ENCODE measurements around the gene PHYKPL.

PHYKPL gene

DNA sequence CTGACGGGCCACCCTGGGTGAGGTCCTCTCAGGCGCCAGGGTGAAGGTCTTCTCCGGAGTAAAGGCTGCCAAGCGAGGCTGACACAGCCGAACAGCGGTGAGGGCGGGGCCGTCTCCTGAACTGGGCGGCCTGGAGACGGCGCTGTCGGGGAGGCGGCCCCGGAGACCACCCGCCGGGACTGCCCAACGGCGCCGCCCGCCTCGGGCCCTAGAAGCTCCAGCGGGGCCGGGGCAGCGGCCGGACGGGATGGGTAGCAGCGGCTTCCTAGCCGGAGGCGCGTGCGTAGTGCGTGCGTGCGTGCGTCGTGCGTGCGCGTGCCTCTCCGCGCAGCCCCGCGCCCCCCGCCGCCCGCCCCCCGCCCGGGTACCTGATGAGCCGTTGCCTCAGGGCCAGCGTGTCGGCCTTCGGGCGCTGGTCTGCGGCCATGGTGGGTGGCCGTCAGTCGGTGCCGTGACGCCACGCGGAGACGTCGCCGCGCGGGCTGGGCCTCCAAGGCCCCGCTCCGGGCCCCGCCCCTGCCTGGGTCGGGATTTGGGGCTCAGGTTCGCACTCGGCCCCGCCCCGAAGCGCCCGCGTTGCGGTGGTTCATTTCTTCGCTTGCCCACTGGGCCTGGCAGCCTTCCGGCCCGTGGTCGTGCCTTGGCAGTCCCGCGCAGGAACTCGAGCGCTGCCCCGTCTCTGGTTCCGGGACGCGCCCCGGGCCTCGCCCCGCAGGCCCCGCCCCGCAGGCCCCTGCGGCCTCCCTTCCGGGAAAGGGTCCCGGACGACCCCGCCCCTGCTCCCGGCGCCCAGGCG, at the start of gene PHYKPL:
Gene PHYKPL (minus strand): TSS at position 679 of the 796 bp plus-strand sequence. CDS start 252 bp downstream, at position 427.
- peak; percentile 83 for DNase-seq

DNA sequence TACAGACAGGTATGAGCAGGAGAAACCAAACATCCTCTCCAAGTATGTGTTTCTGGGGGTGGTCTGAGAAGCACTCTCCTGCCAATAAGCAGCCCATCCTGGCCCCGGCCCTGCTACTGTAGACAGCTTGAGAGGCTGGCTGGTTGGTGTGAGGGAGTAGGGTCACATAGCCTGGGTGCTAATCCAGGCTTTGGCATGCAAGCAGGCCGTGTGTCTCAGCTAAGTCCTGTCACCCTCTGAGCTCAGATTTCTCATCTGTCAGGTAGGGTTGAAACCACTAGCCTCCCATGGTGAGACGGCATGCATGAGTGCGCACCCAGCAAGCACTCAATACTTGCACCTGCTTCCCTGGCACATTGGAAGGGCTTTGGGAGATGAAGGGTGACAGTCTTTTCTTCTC, 49.8 kb upstream of the PHYKPL start:
- DNase-seq = no peak

DNA sequence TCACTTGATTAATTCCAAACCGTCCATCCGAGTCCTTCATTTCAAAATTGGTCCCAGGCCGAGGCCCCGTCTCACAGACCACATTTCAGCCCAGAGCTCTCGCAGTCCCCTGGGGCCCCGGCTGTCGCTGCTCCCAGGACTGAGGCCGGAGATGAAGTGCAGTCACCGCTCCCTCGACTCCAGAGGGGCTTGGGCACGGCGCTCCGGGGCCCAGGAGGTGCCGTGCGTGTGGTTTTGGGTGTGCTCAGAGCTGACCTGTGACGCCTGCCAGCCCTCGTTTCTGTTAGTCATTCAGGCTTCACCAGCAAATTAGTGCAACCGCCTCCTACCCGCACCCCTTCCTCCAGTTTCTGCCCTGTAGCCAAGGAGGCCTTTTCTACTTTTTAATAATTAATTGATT, 48.7 kb upstream of the PHYKPL start:
- no peak for DNase-seq

DNA sequence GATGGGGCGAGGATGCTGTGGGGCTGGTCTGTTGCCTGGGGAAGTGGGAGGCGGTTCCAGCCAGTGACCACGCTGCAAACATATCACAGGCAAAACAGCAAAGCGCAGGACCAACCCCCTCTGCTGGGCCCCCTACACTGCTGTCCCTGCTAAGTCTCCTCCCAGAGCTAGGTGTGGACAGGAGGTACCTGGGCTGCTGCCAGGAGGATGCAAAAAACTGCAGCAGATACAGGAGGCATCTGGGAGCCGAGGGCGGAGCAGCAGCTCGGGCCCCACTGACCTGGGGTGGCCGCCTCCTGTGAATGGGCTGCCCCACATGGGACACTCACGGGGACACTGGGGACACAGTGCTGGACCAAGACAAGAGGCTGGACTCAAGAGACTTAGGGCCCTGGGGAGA, 48.0 kb upstream of the PHYKPL start:
- no peak for DNase-seq

DNA sequence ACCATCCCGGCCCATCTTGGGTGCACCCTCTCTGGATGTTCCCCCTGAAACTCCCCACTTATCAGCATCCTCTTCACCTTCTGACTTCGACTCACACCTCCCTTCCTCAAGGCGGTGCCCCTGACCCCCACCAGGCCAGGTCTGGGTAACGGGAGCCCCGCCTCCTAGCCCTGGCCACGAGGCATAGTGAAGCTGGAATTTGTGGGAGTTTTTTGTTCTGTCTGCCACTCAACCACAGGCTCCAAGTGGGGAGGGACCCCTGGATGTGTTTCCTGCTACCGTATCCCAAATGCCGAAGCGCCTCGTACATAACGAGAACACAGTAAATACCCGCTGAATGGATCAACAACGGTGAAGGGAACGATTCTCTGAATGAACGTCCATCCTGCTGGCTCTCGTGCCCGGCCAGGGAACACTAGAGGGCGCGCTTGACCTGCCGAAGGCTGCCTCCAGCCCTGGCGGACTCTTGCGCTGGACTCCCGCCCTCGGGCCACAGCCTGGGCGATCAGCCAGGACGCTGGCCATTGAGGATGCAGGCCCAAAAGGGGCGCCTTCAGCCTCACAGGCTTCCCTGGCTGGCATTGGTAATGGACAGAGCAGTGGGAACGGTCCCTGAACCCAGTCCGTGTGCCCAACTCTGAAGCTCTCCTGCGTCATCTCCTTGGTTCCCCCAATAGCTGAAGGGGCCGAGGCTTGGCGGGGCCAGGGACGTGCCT, 47.3 kb upstream of the PHYKPL start:
- DNase-seq = peak; percentile 74

DNA sequence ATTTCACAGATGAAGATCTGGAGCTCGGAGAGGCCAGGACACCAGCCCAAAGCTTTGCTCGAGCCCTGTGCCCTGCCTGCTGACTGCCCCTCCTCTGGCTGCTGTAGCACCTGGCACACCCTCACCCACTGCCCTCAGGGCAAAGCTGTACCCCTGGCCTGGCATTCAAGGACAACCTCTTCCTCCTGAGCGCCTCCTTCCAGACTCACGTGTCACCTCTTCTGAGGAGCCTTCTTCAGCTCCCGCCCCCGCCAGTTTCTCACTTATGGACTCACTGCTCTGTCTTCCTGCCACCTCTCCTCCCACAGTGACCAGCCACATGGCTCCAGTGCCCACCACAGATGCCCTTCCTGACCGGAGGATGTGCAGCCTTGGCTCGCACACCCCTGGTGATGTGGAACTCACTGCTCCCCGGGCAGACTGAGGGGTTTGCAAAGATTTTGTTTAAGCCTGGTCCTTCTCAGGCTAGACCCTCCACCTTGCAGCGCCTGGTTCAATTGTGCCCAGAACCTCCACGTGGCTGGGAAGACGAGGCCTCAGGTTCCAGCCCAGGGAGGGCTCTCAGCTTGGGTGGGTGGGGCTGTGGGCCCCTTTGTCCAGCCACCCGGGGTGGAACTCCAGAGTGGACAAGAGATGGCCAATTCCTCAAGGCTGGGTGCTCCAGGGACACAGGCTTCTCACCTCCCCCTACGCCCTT, 46.6 kb upstream of the PHYKPL start:
- DNase-seq = no peak

DNA sequence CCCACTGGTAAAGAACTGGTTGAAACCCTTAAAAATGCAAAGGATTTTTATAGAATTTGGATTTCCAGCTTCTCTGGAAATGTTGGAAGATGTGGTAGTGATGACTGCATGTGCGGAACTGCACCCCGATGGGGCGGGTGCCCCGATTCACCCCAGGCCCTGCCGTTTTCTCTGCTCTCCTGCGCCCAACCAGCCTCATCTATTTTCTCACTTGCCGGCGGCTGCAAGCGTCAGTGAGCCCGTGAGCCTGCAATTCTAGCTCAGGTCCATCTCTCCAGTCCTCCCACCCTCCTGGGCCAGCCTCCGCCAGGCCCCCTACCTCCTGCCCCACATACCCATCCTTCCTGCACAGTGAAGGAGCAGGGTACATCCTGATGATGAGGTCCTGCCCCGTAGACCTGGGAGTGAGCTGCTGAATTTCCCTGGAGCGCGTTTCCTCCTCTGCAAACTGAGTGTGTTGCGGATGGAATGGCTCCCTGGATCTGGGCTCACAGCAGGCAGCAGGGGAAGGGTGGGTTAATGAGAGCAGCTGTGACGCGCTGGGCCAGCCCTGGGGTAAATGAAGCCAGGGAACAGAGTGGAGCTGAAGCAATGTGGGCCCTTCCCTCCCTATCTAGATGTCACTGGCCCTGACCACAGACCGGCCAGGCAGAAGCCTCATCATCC, 45.9 kb upstream of the PHYKPL start:
- DNase-seq = no peak

DNA sequence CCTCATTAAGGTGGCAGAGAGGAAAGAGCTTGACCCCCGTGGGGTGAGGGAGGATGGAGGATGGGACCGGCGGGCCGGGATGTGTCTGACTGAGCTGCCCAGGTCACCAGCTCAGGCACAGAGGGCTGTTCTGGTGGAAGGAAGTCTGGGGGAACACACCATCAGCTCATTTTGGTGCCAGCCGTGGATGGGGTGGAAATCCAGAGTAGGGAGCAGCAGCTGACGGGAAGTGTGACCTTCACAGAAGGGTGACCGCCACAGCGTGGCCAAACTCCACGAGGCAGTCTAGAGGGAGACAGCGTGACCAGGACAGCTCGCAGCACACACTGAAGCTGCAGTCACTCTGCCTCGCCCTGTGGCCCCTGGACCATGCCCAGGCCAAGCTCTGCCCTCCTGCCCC, 45.3 kb upstream of the PHYKPL start:
- DNase-seq = no peak

DNA sequence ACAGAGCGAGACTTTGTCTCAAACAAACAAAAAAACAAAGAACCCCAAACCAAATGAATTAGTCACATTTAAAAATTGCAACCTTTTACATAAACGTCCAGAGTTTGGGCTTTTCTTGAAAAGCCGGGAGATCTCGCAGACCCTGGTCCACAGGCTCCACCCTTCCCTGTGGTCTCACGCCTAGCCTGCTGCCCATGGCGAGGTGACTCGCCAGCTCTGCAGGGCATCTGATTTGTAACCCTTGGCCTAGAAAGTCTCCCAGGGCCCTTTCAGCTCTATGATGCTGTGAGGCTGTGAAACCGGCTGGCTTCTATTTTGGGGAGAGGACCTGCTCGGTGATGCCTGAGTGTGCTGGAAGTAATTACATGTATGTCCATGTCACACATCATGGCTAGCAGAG, 44.7 kb upstream of the PHYKPL start:
- no peak for DNase-seq

DNA sequence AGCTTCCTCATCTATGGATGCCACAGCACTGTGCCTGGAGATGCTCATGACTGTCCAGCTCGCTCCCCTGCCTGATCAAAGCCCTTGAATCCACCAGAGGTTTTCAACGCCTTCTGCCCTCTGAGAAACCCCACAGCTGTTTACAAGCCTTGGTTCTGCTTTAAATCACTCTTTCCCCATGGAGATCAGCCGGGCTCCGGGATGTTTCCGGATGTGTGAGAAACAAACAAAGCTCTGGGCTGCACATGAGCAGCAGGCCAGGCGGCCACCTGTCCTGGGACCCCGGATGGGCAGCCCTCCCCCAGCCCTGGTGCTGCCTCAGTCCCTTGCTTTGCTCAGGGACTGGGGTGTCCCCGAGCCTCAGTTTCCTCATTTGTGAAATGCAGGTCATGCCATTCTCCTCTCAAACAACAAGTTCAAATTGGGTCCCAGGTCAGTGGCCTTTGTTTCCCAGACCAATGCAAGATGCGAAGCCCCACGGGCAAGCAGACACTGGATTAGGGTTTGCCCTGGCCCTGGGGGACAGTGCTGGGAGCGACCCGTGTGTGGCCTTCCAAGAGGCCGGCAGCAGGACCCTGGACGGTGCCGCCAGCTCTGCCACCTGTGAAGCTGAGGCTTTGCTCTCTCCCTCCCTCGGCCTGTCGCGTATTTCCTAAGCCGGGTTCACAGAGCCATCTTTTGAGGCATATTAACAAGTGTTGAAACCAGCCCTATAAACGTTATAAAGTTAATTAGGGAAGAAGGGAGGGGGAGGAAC, 42.4 kb upstream of the PHYKPL start:
- no peak for DNase-seq

DNA sequence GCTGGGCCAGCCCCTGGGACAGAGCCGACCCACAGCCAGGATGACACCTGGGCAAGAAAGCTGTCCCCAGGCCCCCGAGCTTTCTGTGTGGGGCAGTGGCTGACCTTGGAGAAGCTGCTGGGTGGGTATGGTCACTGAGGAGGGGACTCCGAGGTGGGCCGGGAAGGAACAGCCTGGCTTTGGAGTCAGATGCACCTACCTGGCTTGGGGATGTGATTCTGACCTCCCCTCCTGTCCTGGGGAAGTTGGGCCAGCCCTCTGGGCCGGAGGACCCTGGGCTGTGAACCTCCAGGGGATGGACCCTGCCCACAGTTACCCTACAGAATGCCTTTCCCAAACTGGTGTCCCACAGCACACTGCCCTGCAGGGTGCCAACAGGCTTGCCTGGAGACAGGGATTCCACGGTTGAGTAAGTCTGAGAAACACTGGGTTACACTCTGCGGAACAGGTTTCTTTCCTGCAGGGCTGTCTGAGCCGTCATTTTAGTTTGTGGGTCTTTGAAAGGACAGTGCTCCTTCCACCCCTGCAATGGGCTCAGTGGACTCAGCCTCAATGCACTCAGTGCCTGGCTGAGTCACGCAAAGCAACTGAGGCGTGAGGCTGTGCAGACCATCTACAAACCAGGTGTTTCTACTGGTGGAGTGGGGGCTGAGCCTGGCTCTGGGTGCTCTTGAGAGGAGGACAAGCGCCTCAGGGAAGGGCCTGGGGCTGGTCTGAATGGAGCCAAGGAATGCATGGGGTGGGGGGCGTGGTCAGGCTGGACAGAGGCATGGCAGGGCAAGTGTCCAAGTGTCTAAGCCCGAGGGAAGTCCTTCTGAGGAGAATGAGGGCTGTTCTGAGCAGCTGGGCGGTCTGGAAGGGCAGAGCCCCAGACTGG, 41.3 kb upstream of the PHYKPL start:
- no peak for DNase-seq

DNA sequence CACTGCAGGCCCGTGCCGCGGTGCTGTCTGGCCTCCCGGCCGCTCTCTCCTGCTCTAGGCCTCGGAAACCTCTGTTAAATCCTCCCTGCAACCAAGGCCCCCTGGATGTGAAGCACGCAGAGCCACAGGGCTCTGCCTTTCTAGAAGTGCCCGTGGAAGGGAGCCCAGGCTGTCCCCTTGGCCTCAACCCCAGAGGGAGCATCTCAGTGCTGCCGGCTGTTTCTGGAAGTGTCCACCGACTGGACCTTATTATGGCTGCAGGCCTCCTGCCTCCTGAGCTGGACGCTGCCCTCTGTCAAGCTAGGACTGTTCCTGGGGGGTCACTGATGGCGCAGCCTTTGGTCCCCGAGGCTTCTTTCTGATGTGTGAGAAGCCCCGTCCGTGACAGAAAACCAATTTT, 40.4 kb upstream of the PHYKPL start:
- DNase-seq = no peak

DNA sequence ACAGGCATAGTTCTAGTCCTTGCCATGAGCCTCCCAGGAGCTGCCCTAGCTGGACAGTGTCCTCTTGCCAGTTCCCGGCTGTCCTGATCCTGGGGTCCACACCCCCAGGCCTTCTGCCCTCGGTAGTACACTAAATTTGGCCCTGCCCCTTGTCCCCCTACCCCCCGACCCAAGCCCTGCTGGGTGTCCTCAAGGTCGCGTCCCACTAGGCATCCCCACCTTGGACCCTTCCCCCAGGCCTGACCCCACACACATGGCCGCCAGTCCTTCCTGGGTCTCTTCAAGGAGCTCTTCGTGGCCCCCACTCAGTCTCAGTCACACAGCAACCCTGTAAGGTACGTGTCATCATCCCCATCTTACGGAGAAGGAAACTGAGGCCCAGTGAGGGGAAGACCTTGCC, 40.0 kb upstream of the PHYKPL start:
- no peak for DNase-seq

DNA sequence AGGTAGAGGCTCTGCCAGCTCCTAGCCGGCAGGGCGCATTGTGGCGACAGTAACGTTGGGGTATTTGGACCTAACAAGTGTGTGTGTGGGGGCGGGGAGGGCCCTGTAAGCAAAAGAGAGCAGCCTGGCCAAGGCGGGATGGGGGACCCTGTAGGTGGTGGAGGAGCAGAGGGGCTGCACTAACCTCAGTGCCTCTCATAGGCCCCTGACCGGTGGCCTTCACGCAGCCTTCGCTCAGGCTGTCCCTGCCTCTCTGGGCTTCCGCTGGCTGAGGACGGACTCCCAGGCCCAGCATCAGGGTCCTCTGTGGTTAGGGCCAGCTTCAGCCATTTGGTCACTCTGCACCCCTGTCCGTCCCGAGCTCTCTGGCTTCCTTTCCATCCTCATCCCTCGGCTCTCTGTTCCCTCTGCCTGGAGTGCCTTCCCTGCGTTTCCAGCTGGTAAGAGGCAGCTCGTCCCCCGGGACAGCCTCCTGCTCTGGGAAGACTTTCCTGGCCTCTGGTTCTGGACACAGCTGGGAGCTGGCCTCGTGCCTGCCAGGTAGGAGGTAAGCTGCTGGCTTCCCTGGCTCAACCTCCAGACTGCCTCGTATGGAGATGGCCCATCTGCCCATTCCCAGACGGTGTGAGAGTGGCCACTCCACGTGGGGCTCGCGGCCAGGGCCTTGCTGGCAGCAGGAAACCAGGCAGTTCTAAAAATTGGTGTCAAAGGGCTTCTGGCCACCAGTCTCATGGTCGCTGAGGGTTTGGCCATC, 39.3 kb upstream of the PHYKPL start:
- DNase-seq = no peak

DNA sequence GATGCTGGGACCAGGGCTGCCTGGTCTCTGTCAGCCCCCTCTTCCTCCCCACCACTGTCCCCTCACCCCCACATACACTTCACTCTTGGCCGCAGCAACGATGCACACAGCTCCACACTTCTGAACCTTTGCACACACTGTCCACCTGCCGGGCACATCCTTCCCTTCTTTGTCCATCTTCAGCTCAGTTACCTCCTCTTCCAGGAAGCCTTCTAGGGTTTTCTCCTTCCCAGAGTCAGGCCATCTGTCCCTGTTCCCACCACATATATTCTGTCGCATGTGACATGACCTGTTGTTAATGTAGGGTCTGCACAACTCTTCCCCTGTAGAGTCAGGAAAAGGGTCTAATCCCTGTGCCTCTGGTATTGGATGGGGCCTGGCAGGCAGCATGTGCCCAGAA, 38.6 kb upstream of the PHYKPL start:
- no peak for DNase-seq

DNA sequence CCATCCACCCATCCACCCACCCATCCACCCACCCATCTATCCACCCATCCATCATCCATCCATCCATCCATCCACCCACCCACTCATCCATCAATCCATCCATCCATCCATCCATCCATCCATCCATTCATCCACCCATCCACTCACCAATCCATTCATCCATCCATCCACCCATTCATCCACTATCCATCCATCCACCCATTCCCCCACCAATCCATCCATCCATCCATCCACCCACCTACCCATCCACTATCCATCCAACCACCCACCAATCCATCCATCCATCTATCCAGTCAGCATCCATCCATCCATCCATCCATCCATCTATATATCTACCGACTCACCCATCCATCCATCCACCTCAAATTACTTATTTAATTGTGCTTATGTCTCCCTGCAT, 36.9 kb upstream of the PHYKPL start:
- no peak for DNase-seq

DNA sequence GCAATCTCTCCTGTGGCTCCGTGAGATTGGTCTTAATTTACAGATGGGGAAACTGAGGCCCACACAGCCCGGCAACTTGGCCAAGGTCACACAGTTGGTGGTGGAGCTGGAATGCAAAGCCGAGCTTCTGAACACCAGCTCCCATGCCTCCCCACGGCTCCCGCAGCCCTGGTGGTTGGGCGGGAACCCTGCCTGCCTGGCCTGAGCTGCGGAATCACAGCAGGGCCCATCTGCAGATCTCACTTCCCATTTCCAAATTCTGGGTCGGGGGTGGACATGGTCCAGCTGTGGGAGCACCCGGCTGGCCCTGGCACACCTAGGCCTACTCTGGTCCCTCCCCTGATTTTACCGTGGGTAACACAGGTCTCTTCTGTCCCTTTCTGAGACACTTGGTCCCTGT, 35.3 kb upstream of the PHYKPL start:
- no peak for DNase-seq

DNA sequence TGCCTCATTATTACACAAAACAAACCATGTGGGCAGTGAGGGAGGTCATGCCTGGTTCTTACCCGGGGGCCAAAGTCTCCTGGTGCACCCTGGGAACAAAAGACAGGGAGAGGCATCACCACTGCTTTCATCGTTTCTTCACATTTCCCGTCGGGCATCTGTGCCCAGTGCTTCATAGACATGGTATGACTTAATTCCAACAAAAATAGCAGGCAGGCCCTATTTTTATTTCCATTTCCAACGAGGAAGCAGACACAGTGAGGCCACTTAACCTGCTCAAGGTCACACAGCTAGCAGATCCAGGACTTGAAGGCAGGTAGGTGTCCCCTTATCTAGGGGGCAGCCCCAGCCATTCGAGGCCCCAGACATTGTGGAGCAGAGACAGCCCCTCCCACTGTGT, 34.6 kb upstream of the PHYKPL start:
- no peak for DNase-seq

DNA sequence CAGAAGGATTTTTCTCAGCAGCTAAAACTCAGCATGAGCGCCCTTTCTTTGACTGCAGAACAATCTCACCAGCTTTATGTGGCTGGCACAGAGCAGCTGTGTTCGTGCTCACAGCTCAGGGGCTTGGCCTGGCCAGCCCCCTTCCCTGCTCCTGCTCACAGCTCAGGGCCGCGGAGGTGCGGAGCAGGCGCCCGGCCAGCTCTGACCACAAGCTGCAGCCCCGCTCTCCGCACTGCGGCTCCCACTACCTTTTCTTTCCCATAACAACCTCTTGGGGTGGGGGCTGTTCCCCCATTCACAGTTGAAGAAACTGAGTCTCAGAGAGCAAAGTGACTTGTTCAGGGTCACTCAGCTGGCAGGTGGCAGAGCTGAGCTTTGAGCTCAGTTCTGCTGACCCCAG, 34.0 kb upstream of the PHYKPL start:
- no peak for DNase-seq

DNA sequence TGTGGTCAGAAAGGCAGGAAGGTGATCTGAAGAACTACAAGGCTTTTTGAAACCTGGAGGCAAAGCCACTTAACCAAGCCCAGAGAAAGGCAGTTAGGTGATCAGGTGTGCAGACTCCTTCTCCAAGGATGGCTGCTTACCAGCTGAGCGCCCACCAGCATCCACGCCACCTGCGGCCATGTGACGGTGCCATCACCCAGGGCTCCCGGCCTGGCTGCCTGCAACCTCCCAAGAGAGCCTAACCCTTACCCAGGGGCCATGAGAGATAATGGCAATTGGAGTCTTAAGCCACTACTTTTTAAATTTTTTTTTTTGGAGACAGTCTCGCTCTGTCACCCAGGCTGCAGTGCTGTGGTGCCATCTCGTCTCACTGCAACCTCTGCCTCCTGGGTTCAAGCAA, 33.1 kb upstream of the PHYKPL start:
- no peak for DNase-seq

DNA sequence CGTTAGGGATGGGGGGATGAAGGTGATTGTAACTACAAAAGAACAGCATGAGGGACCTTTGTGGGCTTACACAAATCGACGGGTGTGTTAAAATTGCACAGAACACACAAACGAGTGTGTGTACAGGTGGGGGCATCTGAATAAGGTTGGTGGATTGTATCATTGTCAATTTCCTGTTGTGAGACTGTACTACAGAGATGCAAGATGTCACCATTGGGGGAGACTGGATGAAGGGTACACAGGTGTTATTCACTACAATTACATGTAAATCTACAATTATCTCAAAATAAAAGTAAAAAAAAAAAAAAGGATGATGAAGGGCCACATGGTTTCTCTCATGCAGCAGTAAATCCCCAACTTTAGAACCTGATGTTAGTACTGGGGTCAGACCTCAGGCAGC, 31.4 kb upstream of the PHYKPL start:
- DNase-seq = no peak

Measured in activated CD4-positive, alpha-beta T cell treated with anti-CD3 and anti-CD28 coated beads for 48 hours (primary cell).